Measurements from ENCODE around the gene AUTS2.

The AUTS2 gene

DNA sequence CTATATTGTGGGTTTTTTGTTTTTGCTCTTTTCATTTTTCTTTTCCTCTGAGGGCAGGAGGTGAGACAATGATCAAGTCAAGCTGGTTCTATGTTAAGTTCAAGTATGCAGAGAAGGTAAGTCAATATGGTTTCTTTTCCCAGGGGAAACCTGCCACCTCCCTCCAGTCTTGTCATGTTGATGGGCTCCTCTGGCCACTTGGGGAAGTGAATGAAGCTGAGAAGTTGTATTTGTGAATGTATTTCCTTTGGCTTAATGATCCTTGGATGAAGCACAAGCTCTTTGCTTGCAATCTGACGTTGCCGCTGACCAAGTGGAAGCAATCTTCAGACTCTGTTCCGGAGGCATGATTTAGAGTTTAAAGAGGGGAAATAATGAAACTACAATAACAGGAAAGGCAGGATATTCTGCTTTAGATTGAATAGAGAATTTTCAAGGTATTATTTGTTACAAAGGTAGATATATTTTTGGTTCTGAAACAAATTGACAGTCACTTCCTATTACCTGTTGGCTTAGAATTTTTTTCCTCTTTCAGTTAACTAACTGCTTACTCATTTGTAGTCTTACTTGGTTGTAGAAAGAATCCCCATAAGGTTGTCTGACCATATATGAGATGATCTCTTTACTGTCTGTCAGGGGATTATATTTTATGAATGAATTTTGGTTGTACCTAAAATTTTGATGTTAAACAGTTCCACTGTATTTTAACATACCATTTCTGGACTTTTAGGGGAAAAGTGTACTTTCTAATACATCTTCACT lies 369.6 kb downstream of the AUTS2 start:
- no peak for DNase-seq (ENCODE audit: low read depth, low spot score)

- DNase-seq (ENCODE audit: low read depth, low spot score): no peak
Measured at GRCh38 chr7:69968969-69969556, 370.8 kb downstream of the AUTS2 start.

DNA sequence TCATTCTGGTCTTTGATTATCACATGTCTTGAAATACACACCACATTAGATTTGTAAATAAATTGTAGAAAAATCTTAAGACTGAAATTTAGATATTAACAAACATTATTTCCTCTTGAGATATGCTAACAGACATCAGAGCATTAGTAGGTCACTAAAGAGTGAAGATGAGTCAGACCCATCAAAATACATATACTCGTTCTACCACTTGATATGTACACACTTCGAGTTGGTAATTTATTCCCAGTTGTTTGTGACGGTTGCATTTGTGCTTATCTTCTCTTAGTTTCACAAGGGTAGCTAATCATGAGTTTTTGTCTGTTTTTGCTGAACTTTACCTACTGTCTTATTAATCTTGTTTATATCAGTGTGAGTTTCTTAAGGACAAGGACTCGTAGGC lies 383.4 kb downstream of the AUTS2 start:
- DNase-seq (ENCODE audit: low read depth, low spot score): no peak

DNA sequence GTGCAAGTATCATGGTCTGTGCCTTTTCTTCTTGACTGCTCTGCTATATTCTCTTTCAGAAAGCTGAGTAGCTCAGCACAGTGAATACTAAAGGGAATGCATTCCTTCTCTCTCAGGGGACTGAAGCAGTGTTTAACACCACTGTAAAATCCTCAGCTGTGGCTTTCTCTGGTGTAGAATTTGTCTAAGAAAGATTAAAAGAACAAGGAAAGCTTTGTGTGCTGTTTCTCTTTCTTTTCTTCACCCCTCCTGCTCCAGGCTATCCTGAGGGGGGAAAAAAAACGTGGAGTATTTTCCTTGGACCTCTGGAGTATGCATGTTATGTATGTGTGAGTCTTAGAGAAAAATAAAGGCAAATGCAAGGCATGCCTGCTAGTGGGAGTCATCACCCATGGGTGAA lies 383.9 kb downstream of the AUTS2 start:
- DNase-seq (ENCODE audit: low read depth, low spot score): peak; percentile 1

- DNase-seq (ENCODE audit: low read depth, low spot score): no peak
Measured at GRCh38 chr7:69989551-69989950, 391.3 kb downstream of the AUTS2 start.

DNA sequence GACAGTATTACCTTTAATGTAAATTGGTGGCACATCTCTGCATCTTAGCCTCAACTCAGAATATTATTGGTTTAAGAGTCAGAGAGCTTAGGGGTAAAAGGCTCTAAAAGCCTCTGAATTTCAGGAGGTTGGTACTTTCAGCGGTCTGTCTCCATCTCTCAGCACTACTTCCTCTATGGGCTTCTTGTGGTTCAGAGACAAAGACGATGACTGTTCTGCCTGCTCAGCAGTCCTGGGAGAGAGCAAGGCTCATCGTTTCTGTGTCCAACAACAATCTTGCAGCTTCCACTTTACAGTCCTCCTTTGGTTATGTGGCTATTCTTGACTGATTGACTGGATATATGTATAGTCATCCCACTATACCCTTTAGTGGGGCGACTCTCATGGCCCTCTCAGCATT lies 394.7 kb downstream of the AUTS2 start:
- DNase-seq (ENCODE audit: low read depth, low spot score): no peak

- DNase-seq (ENCODE audit: low read depth, low spot score): no peak
Measured at GRCh38 chr7:69994218-69994617, 395.9 kb downstream of the AUTS2 start.

- no peak for DNase-seq (ENCODE audit: low read depth, low spot score)
Measured at GRCh38 chr7:69994886-69995542, 396.7 kb downstream of the AUTS2 start.

- no peak for DNase-seq (ENCODE audit: low read depth, low spot score)
Measured at GRCh38 chr7:69996121-69996520, 397.8 kb downstream of the AUTS2 start.

- no peak for DNase-seq (ENCODE audit: low read depth, low spot score)
Measured at GRCh38 chr7:70000737-70001348, 402.6 kb downstream of the AUTS2 start.

DNA sequence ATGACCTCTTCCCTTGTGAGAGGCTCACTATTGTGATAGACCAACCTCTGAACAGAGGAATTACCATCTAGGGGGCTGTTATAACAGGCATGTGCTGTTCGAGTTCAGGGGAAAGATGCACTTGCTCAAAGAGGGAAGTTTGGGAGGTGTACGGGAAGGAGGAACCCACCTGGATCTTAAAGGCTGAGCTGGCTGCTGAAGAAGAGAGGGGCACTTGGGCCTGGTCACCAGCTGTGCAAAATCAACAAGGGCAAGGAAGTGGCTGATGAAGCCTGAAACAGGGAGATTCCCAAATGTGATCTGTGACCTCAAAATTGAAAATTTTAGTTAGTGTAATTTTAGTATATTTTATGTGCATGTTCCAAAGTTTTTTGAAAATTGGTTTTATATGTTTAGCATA lies 407.2 kb downstream of the AUTS2 start:
- no peak for DNase-seq (ENCODE audit: low read depth, low spot score)

DNA sequence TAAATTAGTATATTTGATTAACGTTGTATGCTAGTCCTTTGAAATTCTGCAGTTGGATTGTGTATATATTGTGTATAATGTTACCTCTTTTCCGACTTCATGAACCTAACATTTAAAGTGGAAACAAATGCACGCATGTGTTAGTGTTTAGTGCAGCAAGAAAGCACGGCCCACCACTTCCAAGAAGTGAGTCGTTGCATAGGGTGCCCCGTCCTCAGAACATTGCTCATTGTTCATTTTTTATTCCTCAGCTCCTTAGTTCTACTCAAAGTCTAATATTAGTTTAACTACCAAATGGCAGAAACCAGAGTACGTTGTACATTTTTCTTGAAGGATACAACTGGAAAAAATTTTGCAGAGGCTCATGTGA lies 407.6 kb downstream of the AUTS2 start:
- no peak for DNase-seq (ENCODE audit: low read depth, low spot score)

- DNase-seq (ENCODE audit: low read depth, low spot score): no peak
Measured at GRCh38 chr7:70006261-70006920, 408.1 kb downstream of the AUTS2 start.

DNA sequence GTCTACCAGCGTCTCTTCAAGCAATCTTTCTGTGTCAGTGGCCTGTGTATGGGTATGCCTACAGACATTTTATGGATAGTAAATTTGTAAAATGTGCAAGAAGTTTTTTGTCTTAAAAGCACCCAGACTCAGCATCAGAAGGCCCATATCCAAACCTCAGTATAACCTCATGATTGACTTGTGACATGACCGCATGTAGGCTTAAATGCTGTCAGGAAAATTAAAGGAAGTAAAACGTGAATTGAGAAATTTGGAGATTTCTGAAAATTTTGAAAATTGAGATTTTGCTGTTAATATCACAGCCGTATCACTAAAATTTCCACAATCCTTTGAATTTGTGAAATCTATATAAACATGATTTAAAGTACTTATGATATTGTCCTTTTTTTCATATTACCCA lies 410.2 kb downstream of the AUTS2 start:
- no peak for DNase-seq (ENCODE audit: low read depth, low spot score)

GRCh38 chr7:70014472-70015177 lies 416.4 kb downstream of the AUTS2 start:
- no peak for DNase-seq (ENCODE audit: low read depth, low spot score)

- DNase-seq (ENCODE audit: low read depth, low spot score): no peak
Measured at GRCh38 chr7:70015353-70015752, 417.1 kb downstream of the AUTS2 start.

DNA sequence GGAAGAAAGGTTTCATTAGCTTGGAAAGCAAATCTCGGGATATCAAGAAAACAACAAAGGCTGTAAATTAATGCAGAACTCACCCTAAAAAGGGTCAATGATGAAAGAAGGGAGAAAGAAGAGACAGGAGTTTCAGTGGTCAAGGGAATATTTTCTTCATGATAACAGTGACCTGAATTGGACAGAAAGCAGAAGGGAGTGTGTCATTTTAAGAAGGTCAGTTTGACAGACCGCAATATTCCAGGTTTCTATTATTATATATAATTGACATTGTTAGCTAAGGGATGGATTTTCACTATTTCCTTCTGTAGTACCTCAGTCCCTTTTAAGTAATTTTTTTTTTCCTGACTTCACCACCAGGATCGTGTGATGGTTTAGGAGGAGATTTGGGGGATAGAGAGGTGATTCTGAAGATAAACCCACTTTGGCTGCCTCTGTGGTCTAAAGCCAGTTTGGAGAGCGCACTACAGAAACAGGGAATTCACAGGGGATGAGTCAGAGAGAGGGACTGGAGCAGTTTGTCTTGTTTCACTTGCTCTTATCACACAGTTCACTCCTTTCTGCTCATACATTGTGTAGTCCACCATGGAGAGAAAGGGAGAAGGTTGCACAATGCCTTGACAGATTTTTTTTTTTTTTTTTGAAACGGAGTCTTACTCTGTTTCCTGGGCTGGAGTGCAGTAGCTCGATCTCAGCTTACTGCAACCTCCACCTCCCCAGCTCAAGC lies 417.9 kb downstream of the AUTS2 start:
- no peak for DNase-seq (ENCODE audit: low read depth, low spot score)

DNA sequence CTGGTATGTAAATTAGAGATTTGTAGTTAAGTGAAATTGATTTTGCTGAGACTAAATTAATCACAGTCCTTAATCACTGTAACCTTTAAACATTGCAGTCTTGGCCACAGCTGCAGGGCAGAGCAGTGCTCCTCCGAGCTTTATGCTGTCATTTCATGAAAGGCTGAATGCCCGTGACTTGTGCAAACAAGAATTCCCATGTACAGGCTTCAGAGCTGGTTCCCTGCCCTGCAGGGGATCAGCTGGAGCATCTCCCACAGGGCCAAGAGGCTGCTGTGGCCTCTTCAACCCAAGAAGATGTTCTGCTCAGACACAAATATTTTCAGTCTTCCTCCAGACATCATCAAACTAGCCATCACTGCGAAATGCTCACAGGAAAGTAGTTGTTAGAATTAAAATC lies 419.1 kb downstream of the AUTS2 start:
- no peak for DNase-seq (ENCODE audit: low read depth, low spot score)

GRCh38 chr7:70018700-70019099 lies 420.4 kb downstream of the AUTS2 start:
- no peak for DNase-seq (ENCODE audit: low read depth, low spot score)

DNA sequence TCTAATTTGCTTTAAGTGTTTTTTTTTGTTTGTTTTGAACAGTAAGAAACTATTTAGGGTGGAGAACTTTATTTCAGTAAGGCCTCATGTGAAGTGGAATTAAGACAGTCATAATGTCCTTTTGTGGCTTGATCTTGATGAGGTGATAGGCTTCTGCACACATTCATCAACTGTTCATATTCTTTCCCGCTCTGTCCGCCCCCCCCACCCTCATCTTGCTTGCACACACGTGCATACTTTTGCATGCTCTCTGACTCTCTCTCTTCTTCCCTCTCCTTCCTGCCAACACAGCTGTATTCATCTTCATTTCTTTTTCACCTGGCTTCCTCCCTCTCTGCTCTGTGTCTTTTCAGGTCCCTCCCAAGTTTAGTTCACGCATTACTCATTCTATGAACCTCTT lies 429.6 kb downstream of the AUTS2 start:
- no peak for DNase-seq (ENCODE audit: low read depth, low spot score)

DNA sequence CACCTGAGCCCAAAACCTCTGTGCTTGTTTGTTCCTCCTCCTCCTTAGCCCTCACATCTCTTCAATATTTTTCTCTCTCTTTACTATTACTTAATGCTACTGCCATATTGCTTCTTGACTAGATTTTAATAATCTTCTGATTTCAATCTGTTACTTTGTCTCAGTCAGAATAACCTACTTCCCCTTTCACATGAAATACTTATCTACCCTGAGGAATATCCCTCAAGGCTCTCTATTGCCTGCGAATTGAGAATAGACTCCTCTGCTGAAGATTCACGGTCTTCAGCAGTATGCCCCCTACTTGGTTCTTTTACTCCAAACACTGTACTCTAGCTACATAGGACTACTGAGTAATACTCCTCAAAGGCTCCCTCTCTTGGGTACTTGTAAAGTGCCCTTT lies 430.3 kb downstream of the AUTS2 start:
- no peak for DNase-seq (ENCODE audit: low read depth, low spot score)
